ENCODE data around the gene ZBTB24. TPM values are rescaled to one million over a fixed set of nuclear protein-coding genes. Genes with fewer than 3 reads are reported as not detected.
A peak's percentile ranks its signal among the peaks of the same experiment; 100 is the strongest.

The ZBTB24 gene
- total RNA-seq, 4 donors from 2014 or later, result 3.7 to 10.5 (median 6.1) TPM

- DNase-seq (peak; percentile 39 to 60), ATAC-seq (peak; percentile 56 to 62)
- Histone ChIP-seq H3K27ac (peak within 1 kb of the TSS; percentile 61 to 74 (median 72)), H3K4me1 (peaks cover 18 to 34% of the 10 kb centered on the region in 2 donors), H3K9me3 (no peaks in the 10 kb centered on the region), H3K27me3 (no peaks in the 10 kb centered on the region), H3K4me3 (peak within 1 kb of the TSS; percentile 67 to 94 (median 80)), H3K36me3 (no peaks in the 10 kb centered on the region)
- TF ChIP-seq POLR2A (IDR thresholded peaks at IDR 0.05) (peak; percentile 14 to 25), CTCF (IDR thresholded peaks at IDR 0.05 in 4 of 5, conservative IDR thresholded peaks at IDR 0.05 in 1 of 5) (peak in 3 of 5 experiments; percentile 14 to 58 (median 55))
- in situ Hi-C loops (cut with MboI; ENCODE audit: low sequenced_read_pairs in 4 of 4) (no loop called here), intact Hi-C loops (cut with DNase I; ENCODE audit: low total_unique reads) (loop anchor here (2.0 to 10.0 kb wide), 4 partner anchors 27 to 901 kb away; partner anchors contain the start of genes AK9, CD164, FIG4 and ZBTB24)
These were observed 27.4 kb downstream of the ZBTB24 start, which contains the start of gene MICAL1 for GRCh38 chr6:109455437-109456110. Gene MICAL1, minus strand, starts transcription at chr6:109455772. Its CDS starts 1,576 bp downstream, at chr6:109454196.

- H3K4me3 ChIP-seq, result peak overlapping the region; percentile 67 to 94 (median 80)
- TF ChIP-seq POLR2A (IDR thresholded peaks at IDR 0.05) (peak in 1 of 2 donors; percentile 8), CTCF (IDR thresholded peaks at IDR 0.05 in 4 of 5, conservative IDR thresholded peaks at IDR 0.05 in 1 of 5) (no peak)
- no peaks in the 10 kb centered on the region for H3K36me3 ChIP-seq
- H3K4me1 ChIP-seq, result peaks cover 18 to 34% of the 10 kb centered on the region in 2 donors
- intact Hi-C loops (cut with DNase I; ENCODE audit: low total_unique reads), result loop anchor here (5.0 to 10.0 kb wide), 3 partner anchors 72 to 900 kb away; partner anchors contain the start of genes AK9, CD164 and FIG4
- no peaks in the 10 kb centered on the region for H3K9me3 ChIP-seq
- in situ Hi-C loops (cut with MboI; ENCODE audit: low sequenced_read_pairs in 4 of 4), result no loop called here
- peak overlapping the region; percentile 61 to 74 (median 72) for H3K27ac ChIP-seq
- ATAC-seq (peak in 1 of 2 donors; percentile 5), DNase-seq (no peak)
- H3K27me3 ChIP-seq, result no peaks in the 10 kb centered on the region
These were observed 28.3 kb downstream of the ZBTB24 start for GRCh38 chr6:109454496-109455436.

- DNase-seq (no peak), ATAC-seq (no peak)
- no peaks in the 10 kb centered on the region for H3K27me3 ChIP-seq
- TF ChIP-seq POLR2A (IDR thresholded peaks at IDR 0.05) (no peak), CTCF (IDR thresholded peaks at IDR 0.05 in 4 of 5, conservative IDR thresholded peaks at IDR 0.05 in 1 of 5) (no peak)
- H3K4me3 ChIP-seq, result peak overlapping the region; percentile 67 to 94 (median 80)
- H3K4me1 ChIP-seq, result peaks cover 18 to 34% of the 10 kb centered on the region in 2 donors
- H3K9me3 ChIP-seq, result no peaks in the 10 kb centered on the region
- in situ Hi-C loops (cut with MboI; ENCODE audit: low sequenced_read_pairs in 4 of 4) (no loop called here), intact Hi-C loops (cut with DNase I; ENCODE audit: low total_unique reads) (loop anchor here (10.0 kb wide), 2 partner anchors 241 to 899 kb away; partner anchors contain the start of genes AK9 and FIG4)
- H3K27ac ChIP-seq, result peak overlapping the region; percentile 61 to 74 (median 72)
- no peaks in the 10 kb centered on the region for H3K36me3 ChIP-seq
These were observed 29.2 kb downstream of the ZBTB24 start for GRCh38 chr6:109453594-109454495.

GRCh38 chr6:109453156-109453555 lies 29.9 kb downstream of the ZBTB24 start:
- no peaks in the 10 kb centered on the region for H3K9me3 ChIP-seq
- in situ Hi-C loops (cut with MboI; ENCODE audit: low sequenced_read_pairs in 4 of 4), result no loop called here
- intact Hi-C loops (cut with DNase I; ENCODE audit: low total_unique reads), result loop anchor here (10.0 kb wide), 2 partner anchors 242 to 898 kb away; partner anchors contain the start of genes AK9 and FIG4

More at GRCh38 chr6:109453156-109453555, 29.9 kb downstream of the ZBTB24 start:
- ATAC-seq, result no peak
- no peak for DNase-seq
- Histone ChIP-seq H3K27ac (no peak overlapping the region), H3K4me1 (peaks cover 18 to 33% of the 10 kb centered on the region in 2 donors), H3K36me3 (no peaks in the 10 kb centered on the region), H3K4me3 (no peak overlapping the region), H3K27me3 (no peaks in the 10 kb centered on the region)
- TF ChIP-seq POLR2A (IDR thresholded peaks at IDR 0.05) (no peak), CTCF (IDR thresholded peaks at IDR 0.05 in 4 of 5, conservative IDR thresholded peaks at IDR 0.05 in 1 of 5) (no peak)
